COR-L47 (cell line): ENCODE results near the gene NDRG4.

Source experiments
- DNase-seq: peaks from one replicate; lab custom pipeline; 2025; lab: John Stamatoyannopoulos, UW

The NDRG4 gene

GRCh38 chr16:58543685-58544084, 43.7 kb downstream of the NDRG4 start:
- DNase-seq, result no peak

GRCh38 chr16:58548378-58548777, 48.4 kb downstream of the NDRG4 start:
- no peak for DNase-seq

- no peak for DNase-seq
Measured at GRCh38 chr16:58551496-58551895, 51.6 kb downstream of the NDRG4 start.

- DNase-seq, result no peak
Measured at GRCh38 chr16:58556678-58557077, 56.7 kb downstream of the NDRG4 start.
